UCSD-AML1 (cell line): Measurements from ENCODE around the gene MCM8.

ENCODE experiments used
- DNase-seq: peaks from one replicate; lab custom pipeline; 2025; ENCODE audit not compliant: unreplicated experiment; lab: John Stamatoyannopoulos, UW

Gene MCM8

DNA sequence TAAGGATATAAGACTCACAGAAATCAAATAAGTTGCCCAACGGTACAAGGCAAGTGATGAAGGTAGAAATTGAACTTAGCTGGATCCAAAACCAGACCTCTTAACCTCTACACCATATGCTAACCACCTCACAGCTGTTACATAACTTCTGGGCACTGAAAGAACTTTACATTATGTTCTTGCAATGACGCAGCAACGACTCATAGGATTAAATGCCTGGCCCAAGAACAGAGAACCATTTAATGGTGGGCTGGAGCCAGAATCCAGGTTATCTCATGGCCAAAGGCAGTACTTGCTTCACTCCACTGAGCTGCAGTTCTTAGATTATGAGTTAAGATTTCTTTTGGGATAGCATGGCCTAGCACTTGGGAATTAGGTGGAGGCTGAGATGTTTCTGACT lies 4.5 kb upstream of the MCM8 start:
- no peak for DNase-seq

DNA sequence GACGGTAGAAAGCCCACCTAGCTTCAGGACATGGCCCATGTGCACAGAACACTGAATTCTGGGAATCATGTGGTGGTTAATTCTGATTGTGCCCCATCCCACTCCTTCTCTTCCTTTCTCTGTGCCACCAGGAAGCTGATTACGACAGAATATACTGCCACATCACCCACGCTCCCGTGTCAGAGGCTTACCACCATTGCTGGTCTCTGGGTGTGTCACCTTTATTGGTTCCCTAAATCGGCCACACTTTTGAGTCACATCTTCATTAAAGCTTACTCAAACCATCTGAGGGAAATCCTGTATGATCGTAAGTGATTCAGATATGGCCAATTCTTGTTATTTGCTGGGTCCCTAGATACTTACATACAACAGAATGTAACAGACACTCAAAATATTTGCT lies 3.2 kb upstream of the MCM8 start:
- DNase-seq = no peak

DNA sequence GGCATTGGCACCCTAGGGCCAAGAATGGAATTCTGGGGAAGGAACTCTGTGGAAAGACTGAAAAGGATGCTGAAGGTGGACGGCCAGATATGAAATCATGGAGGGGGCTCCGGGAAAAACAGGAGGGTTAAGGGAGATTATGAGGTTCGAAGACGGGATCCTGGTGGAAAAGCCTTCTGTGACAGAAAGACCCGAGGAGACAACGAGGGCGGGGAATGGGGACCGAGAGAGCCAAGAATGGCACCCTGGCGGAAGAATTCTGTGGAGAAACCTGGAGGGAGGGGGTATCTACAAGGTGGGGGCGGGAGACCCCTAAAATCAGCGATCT lies 545 bp upstream of the MCM8 start:
- no peak for DNase-seq

DNA sequence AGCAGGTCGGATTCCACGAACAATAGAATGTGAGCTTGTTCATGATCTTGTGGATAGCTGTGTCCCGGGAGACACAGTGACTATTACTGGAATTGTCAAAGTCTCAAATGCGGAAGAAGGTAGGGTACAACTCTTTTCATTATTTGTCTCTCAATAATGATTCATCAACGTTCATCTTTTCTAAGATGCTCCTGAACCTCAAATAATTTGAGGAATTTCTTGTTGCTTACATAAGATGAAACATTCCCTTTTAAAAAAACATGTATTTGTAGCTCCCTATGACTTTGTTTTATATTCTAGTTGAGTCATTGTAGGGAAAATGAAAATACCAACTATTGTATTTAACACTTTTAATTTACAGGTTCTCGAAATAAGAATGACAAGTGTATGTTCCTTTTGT lies 17.0 kb downstream of the MCM8 start:
- no peak for DNase-seq

DNA sequence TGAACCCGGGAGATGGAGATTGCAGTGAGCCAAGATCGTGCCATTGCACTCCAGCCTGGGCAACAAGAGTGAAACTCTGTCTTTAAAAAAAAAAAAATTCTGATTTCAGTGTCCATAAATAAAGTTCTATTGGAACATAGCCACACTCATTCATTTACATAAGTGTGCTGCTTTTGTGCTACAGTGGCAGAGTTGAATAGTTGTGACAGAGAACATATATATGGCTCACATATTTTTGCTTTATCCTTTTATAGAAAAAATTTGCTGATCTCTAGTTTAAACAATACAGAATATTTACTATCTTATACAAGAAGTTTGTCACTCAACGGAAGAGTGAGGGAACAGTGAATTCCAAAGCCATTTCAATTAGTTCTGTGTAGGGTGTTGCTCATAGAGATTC lies 18.0 kb downstream of the MCM8 start:
- DNase-seq = no peak

DNA sequence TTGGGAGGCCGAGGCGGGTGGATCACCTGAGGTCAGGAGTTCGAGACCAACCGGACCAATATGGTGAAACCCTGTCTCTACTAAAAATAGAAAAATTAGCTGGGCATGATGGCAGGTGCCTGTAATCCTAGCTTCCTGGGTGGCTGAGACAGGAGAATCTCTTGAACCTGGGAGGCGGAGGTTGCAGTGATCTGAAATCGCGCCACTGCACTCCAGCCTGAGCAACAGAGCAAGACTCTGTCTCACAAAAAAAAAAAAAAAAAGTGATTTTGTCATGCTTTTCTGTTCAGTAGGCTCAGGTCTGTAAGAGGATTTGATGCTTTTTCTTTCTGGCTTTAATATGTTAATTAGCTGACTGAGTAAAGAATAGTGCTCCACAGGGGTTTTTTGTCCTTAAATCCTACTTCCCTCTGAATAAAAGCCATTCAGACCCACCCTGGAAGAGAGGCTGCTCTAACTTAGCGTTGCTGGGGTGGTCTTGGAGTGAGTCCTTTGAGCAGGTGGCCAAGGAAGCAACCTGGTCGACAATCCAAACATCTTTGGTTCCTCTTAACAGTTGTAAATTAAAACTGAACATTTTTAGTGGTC lies 19.0 kb downstream of the MCM8 start:
- no peak for DNase-seq

DNA sequence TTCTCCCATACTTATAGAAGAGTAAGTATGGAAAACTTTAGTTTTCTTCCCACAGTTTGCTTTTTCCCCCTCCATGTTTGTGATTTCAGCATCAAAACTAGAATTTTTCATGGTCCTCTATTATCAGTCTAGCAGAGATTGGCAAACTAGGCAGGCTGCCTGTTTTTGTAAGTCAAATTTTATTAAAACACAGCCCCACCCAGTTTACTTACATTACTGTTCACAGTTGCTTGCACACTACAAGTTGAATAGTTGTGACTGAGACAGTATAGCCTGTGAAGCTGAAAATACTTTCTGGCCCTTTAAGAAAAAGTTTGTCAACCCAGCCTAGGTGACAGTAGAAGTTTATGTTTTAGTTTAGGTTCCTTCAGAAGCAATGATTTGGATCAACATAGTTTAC lies 19.5 kb downstream of the MCM8 start:
- no peak for DNase-seq

DNA sequence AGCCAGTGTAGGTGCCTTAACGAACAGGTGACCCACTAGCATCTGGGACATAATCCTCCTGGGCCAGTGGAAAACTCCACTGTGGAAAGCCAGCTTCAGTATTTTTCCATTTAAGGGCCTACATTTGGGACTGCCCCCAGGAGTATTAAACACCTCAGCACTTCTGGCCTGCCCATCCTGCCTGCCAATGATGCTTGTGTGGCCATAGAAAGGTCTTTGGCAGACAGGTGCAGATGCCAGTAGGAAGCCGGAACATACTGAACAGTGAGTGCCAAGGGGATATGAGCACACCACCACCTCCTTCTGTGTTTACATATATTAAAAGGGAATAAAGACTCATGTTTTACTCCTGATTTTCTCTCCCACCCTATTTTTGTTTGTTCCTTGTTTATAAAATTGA lies 19.9 kb downstream of the MCM8 start:
- DNase-seq = no peak

DNA sequence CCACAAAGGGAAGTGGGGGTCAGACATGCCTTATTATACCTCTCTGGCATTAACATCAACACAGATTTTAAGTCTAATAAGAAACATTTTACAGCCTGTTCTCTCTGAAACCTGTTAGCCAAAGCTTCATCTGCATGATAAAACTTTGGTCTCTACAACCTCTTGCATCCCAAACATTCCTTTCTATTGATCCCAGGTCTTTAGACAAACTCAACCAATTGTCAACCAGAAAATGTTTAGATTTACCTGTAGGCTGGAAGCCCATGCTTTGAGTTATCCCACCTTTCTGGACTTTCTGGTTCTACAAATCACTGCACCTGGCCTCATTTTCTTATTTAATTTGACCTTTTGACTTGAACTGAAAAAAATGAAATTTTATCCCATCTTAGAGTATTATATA lies 20.8 kb downstream of the MCM8 start:
- DNase-seq = no peak

DNA sequence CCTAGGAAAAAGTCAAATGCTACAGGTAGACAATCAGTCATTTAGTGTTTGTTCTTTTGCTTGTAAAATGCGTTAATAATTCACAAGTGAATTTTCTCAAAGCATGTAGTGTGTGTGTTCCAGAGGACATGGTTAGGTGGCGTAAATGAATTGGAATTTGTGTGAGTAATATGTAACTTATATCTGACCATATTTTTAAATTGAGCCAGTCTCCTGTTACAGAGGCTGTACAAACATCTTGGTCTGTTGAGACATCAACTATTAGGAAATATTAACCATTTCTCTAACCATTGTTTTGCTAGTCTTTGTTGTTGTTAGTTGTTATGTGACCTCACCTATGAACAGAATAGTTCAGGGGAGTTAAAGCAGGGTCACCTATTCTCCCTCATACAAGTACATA lies 22.7 kb downstream of the MCM8 start:
- DNase-seq = no peak

DNA sequence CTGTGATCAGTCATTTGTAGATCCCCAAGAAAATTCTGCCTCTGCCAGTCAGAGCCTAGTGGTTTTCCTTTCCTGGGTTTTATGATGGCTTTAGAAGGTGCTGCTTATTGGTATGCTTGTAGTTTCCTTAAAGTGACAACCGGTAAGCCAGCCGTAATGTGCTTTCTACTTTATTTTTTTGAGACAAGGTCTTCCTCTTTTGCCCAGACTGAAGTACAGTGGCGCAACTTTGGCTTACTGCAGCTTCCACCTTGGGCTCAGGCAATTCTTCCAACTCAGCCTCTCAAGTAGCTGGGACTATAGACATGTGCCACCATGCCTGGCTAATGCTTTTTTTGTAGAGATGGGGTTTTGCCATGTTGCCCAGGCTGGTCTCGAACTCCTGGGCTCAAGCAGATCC lies 23.5 kb downstream of the MCM8 start:
- DNase-seq = no peak

DNA sequence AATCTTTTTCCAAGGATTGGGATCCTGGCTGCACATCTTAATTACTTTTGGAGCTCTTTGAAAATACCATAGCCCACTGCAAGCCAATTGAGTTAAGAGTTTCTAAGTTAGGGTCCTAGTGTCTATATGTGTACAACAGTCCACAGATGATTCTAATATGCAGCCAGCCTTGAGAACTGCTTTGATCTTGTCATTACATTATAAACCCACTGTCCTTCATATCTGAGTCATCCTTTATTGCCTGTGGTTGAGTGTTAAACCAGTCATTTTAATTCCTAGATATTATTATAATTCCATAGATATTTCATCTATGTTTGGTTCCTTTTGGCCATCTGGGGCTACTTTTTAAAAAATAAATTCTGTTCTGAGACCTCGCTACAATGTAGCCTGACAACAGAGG lies 24.1 kb downstream of the MCM8 start:
- no peak for DNase-seq

DNA sequence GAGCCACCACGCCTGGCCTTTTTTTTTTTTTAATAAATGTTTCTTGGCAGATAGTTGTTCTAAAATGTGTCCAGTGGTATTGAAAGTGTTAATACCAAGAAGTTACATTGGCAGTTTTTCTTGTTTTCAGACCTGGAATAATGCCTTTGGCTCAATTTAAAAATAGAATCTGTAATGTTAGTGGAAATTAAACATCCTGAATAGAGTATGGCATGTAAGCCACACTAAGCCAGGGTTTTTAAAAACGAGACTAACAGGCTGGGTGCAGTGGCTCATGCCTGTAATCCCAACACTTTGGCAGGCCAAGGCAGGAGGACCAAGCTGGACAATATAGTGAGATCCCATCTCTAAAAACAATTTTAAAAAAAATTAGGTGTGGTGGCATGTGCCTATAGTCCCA lies 25.3 kb downstream of the MCM8 start:
- DNase-seq = no peak

DNA sequence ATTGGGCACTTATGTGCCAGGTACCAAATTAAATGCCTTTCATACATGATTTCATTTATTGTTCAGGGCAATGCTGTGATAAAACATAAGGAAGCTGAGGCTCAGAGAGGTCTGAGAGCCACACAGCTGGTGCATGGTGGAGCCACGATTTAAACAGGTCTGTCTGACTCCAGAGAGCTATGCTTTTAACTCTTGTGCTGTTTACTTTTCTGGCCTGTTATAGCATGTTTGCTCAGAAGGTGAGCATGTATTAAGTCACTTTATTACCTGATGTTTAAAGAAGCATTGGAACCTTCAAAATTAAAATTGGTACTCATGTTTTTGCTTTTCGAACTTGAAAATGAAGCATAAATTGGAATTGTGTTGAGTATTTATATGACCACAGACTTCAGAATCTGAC lies 26.8 kb downstream of the MCM8 start:
- DNase-seq = no peak

DNA sequence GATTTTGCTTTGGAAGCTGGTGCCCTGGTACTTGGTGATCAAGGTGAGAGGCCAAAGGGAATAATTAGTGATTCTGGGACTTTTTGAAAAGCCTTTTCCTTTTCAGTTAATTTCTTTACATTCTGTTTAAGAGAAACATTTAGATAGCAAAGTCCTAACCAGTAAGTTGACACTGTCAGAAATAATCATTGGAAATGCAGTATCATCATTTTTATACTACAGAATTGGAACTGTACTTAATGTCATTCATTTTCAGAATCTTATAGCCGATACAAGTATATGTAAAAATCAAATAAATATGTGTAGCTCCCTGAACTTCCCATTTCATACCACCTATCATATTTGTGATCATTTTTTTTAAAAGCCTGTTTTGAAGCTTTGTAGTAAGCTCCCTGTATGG lies 27.5 kb downstream of the MCM8 start:
- no peak for DNase-seq

DNA sequence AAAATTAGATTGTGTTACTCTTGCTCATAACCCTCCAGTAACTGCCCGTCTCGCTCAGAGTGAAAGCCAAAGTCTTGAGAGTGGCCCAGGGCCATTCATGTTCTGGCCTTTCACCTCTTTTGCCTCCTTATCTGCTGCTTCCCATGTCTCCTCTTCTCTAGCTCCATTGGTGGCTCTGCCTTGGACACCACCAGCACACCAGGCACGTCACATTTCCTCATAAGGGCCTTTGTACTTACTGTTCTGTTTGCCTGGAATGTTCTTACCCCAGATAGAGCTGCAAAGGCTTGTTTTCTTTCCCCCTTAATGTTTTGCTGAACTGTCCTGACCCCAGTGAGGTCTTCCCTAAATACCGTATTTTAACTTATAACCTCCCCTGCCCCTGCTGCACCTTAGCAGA lies 29.3 kb downstream of the MCM8 start:
- DNase-seq = no peak

DNA sequence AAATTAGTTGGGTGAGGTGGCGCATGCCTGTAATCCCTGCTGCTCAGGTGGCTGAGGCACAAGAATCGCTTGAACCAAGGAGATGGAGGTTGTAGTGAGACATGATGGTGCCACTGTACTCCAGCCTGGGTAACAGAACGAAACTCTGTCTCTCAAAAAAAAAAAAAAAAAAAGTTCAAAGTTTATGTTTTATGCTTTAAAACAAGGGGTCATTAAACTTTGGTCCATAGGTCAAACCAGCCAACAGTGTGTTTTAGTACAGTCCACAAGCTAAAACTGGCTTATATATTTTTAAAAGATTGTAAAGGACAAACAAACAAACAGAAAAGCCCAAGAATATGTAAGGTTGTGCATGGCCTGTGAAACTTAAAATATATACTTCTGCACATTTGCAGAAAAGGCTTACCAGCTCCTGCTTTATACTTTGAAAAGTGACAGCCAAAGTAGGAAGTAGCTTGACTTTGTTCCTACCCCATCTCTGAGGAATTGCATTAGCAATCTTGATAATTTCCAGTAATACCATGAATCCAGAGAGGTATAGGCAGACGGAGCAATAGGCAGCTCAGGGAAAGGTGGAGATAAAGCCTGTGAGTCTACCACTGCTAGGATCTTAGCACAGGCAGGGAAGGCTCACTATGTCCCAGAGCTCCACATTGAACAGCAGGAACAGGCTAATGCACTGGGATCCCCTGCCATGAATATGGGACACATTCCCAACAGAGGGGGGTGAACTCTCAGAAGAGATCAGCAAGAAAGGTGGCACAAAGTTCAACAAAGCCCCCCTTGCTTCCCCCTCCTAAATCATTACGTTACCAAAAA lies 30.5 kb downstream of the MCM8 start:
- DNase-seq = no peak

DNA sequence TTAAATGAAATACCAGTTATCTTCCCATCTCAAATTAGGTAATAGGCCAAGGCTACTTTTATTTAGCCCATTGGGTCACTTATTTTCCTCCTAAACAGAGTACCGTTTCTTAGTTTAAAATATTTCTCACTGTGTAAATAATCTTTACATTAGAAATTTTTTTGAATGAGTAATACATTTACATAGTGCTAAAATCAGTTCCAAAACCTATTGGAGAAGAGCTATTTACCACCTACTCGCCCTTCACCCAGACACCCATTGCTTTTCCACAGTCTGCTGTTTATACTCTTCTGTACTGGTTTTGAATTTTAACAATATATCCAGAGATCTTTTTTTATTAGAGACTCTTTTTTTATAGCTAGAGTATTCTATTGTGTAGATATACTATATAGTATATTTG lies 36.9 kb downstream of the MCM8 start:
- DNase-seq = no peak

DNA sequence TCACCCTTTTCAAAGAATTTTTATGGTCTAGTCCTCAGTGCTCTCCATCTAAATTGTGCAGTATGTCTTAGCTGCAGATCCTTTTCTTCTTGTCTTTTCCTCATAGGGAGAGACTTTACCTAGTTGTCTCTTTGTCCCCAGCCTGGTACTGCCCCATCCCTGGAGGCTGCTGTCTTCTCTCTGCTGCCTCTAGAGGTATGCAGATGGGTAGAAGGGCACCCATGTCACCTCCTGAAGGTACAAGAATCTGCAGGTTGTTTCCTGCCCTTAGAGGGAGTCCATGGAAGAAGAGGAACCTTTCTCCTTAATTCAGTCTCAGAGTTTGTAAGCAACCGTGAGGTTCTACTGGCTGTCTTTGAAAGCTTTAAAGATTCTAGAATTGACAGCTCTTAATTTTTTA lies 39.1 kb downstream of the MCM8 start:
- no peak for DNase-seq

DNA sequence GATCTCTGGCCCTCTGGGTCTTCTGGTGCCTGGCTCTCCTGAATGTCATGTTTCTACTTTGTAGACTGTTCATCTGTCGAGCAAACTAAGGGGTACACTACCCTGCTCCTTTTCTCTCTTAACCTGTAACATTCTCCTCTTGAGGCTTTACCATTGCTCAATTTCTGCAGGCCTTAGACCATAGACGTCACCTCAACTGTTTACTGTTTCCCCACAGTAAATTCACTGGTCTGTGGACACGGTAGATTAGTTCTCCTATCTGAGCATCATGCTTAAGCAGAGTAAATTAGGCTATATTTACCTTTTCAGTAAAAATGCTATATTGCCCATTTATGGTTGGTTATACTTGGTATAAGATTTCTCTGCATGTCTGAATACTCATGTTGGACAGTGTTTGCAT lies 40.5 kb downstream of the MCM8 start:
- no peak for DNase-seq

DNA sequence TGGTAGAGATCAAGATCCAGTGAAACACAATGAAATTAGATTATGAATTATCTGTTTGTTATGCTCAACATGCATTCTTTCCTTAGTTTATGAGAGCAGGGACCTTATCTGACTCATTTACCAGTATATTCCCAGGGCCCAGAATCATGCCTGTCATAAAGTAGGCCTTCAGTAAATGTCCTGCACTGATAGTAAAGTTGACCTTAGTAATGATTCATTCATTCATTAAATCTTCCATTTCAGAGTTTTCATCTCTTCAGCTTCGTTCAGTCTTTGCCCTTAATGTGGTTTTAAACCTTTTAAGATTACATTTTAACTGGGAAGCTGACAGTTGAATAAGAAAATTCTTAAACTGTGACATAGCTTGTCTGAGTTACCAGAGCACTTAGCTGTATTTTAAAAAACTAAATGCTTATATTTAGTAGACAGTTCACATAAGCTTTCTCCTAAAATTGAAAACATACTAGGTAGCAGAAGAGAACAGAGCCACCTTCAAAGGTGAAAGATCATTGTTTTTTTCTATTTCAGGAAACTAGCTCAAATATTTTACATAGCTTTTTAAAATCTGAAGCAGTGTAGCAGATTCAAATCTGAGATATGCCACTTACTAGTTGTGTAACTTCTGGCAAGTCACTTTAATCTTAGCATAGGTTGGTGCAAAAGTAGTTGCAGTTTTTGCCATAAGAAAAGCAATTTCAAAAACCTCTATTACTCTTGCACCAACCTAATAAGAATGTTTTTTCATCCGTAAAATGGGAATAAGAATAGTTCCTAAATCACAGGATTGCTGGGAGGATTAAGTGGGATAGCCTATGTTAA lies 41.4 kb downstream of the MCM8 start:
- DNase-seq = no peak

DNA sequence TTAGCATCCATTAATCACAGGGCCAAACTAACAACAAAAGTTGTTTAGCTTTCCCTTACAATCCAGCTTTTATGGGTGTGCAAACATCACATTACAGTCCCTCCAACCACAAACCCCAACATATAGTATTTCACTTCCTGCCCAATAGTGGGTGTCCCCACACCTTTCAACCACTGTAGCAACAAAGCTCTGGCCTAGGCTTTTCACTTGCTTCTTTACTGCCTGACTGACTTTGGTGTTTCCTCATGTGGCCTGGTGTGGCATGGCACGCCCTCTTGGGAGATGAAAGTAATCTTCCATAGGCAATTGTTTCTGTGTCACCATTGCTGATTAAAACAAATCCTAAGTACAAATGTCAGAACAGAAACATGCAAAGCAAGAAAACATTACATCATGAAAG lies 46.3 kb downstream of the MCM8 start:
- peak; percentile 18 for DNase-seq
